Panc1 (cell line): ENCODE data around the gene NKPD1. TPM values are rescaled to one million over a fixed set of nuclear protein-coding genes. Genes with fewer than 3 reads are reported as not detected.

ENCODE experiments used
- ATAC-seq: fragments of 200-7000 bp; cut with Tn5 transposase; 2 replicates; pipeline ENCODE4 v1.9.1; 2020; ENCODE audit warnings: mild to moderate bottlenecking, moderate library complexity
- BruUV-seq: library from RNA; stranded (reverse); fragments of 400-500 nt; replicated peaks from 2 replicates; lab custom pipeline; 2021; lab: Mats Ljungman, UMichigan
- CTCF ChIA-PET: fragments of 300-600 bp; sonication (Branson Sonifier 250); formaldehyde crosslinking; loops from one replicate; lab custom pipeline; 2022; ENCODE audit warnings: antibody characterized with exemption; lab: Charles Lee
- POLR2A ChIA-PET: fragments of 300-600 bp; sonication (Branson Sonifier 250); formaldehyde crosslinking; loops from one replicate; lab custom pipeline; 2022; ENCODE audit warnings: antibody characterized with exemption; lab: Charles Lee
- DNase-seq: peaks from one replicate; pipeline ENCODE4 v3.0.0-alpha.2; 2010; ENCODE audit warnings: low read depth, low spot score
- H3K27ac ChIP-seq: 2 replicates; pipeline ENCODE4 v1.5.1; 2011; ENCODE audit warnings: mild to moderate bottlenecking, low read length, inconsistent platforms
- H3K27me3 ChIP-seq: fragments of 200-500 bp; sonication (Bioruptor generic); 2 replicates; pipeline ENCODE4 v1.6.0; 2014; ENCODE audit warnings: low read length, inconsistent platforms; ENCODE audit not compliant: control insufficient read depth, insufficient read depth
- H3K36me3 ChIP-seq: fragments of 200-500 bp; sonication (Bioruptor generic); 2 replicates; pipeline ENCODE4 v1.5.1; 2014; ENCODE audit warnings: inconsistent platforms, mild to moderate bottlenecking, low read length, moderate library complexity; ENCODE audit not compliant: control insufficient read depth, insufficient read depth
- H3K4me1 ChIP-seq: 2 replicates; pipeline ENCODE4 v1.5.1; 2011; ENCODE audit warnings: inconsistent platforms, mild to moderate bottlenecking, low read length, moderate library complexity; ENCODE audit not compliant: control insufficient read depth, insufficient read depth
- H3K4me3 ChIP-seq, 2 experiments: 2 replicates each; pipeline ENCODE4 v1.5.1; 2011 to 2012; ENCODE audit warnings: low read depth in 2 of 2, low read length in 2 of 2, mild to moderate bottlenecking in 2 of 2, inconsistent platforms in 1 of 2, moderate library complexity in 1 of 2
- H3K9me3 ChIP-seq: fragments of 200-500 bp; sonication (Bioruptor generic); 2 replicates; pipeline ENCODE4 v1.5.1; 2014; ENCODE audit warnings: low read depth, mild to moderate bottlenecking, inconsistent platforms, low read length, moderate library complexity; ENCODE audit not compliant: control insufficient read depth, insufficient read depth
- CTCF ChIP-seq: fragments of 450-650 bp; IDR thresholded peaks from 2 replicates; pipeline ENCODE4 v1.5.1; 2017; ENCODE audit warnings: mild to moderate bottlenecking
- POLR2AphosphoS5 ChIP-seq: IDR thresholded peaks from 2 replicates; pipeline ENCODE4 v1.6.1; 2012; ENCODE audit warnings: mild to moderate bottlenecking, low read depth, low read length, moderate library complexity
- REST ChIP-seq, 2 experiments: IDR thresholded peaks; 2 replicates each; pipeline ENCODE4 v1.6.1; 2011 to 2012; ENCODE audit warnings: low read depth in 2 of 2, control low read depth in 1 of 2, low read length in 1 of 2, mild to moderate bottlenecking in 1 of 2, moderate library complexity in 1 of 2; ENCODE audit not compliant: insufficient read depth in 1 of 2
- SIN3A ChIP-seq: IDR thresholded peaks from 2 replicates; pipeline ENCODE4 v1.6.1; 2012; ENCODE audit warnings: low read depth, mild to moderate bottlenecking, low read length, moderate library complexity, borderline replicate concordance; ENCODE audit not compliant: insufficient read depth
- TCF7L2 ChIP-seq: IDR thresholded peaks from 2 replicates; pipeline ENCODE4 v1.6.1; 2011; ENCODE audit warnings: mild to moderate bottlenecking, low read depth, low read length, inconsistent platforms
- in situ Hi-C: cut with HindIII; loops from 2 replicates; pipeline ENCODE4 v1.10.0; 2016; ENCODE audit warnings: low sequenced_read_pairs, low pct_unique_long_range_greater_than_20kb
- intact Hi-C: fragments of 100-400 bp; cut with micrococcal nuclease; formaldehyde crosslinking; loops from one replicate; pipeline ENCODE4 v1.10.0; 2022; ENCODE audit not compliant: unreplicated experiment
- total RNA-seq: library from RNA; stranded (reverse); gene quantifications from one replicate; pipeline ENCODE4 v1.2.1, GENCODE V29; 2021; ENCODE audit not compliant: unreplicated experiment

The NKPD1 gene
- total RNA-seq, 1 experiment from 2014 or later, result 0.05 TPM

- POLR2A ChIA-PET, result no interaction called here
- no peaks in the 10 kb centered on the region for H3K27me3 ChIP-seq
- H3K4me1 ChIP-seq, result no peaks in the 10 kb centered on the region
- no peak overlapping the region for H3K27ac ChIP-seq
- intact Hi-C loops (no loop called here), in situ Hi-C loops (no loop called here)
- H3K36me3 ChIP-seq, result no peaks in the 10 kb centered on the region
- BruUV-seq, result no TSS peak
- TF ChIP-seq POLR2AphosphoS5 (no peak), CTCF (no peak), REST (IDR thresholded peaks at IDR 0.05; ENCODE audit: insufficient read depth in 1 of 2, low read depth in 2 of 2, low read length in 1 of 2) (no peak), TCF7L2 (no peak), SIN3A (no peak)
- DNase-seq, result no peak
- no peak for ATAC-seq
- H3K4me3 ChIP-seq, result no peak overlapping the region
- no peaks in the 10 kb centered on the region for H3K9me3 ChIP-seq
- CTCF ChIA-PET, result no interaction called here
Observed at GRCh38 chr19:45135176-45135885, 25.5 kb downstream of the NKPD1 start.

- no peak overlapping the region for H3K4me3 ChIP-seq
- intact Hi-C loops, result no loop called here
- POLR2A ChIA-PET, result no interaction called here
- BruUV-seq, result no TSS peak
- no peak for TF ChIP-seq POLR2AphosphoS5
- no peak for TF ChIP-seq REST (IDR thresholded peaks at IDR 0.05; ENCODE audit: insufficient read depth in 1 of 2, low read depth in 2 of 2, low read length in 1 of 2)
- no peak for TF ChIP-seq CTCF
- TF ChIP-seq SIN3A, result no peak
- TF ChIP-seq TCF7L2, result no peak
- in situ Hi-C loops, result no loop called here
- no peaks in the 10 kb centered on the region for H3K36me3 ChIP-seq
- H3K9me3 ChIP-seq, result no peaks in the 10 kb centered on the region
- ATAC-seq (no peak), DNase-seq (no peak)
- H3K27ac ChIP-seq, result no peak overlapping the region
- no peaks in the 10 kb centered on the region for H3K27me3 ChIP-seq
- H3K4me1 ChIP-seq, result no peaks in the 10 kb centered on the region
- CTCF ChIA-PET, result no interaction called here
Observed at GRCh38 chr19:45133661-45134060, 27.1 kb downstream of the NKPD1 start.
